HCT116 (cell line): ENCODE results near the gene RETREG1. TPM values are rescaled to one million over a fixed set of nuclear protein-coding genes. Genes with fewer than 3 reads are reported as not detected.
A peak's percentile ranks its signal among the peaks of the same experiment; 100 is the strongest.

Experiments used
- ATAC-seq: fragments of 200-7000 bp; cut with Tn5 transposase; 2 replicates; pipeline ENCODE4 v1.9.1; 2020; ENCODE audit warnings: mild to moderate bottlenecking, moderate library complexity
- BruUV-seq: library from RNA; stranded (reverse); fragments of 400-500 nt; replicated peaks from 2 replicates; lab custom pipeline; 2021; lab: Mats Ljungman, UMichigan
- CTCF ChIA-PET: fragments of 300-600 bp; sonication (Branson Sonifier 250); formaldehyde crosslinking; loops from one replicate; lab custom pipeline; 2021; ENCODE audit warnings: antibody characterized with exemption; lab: Charles Lee
- POLR2A ChIA-PET: fragments of 300-600, 350-600 bp; sonication (Branson Sonifier 250); formaldehyde crosslinking; loops from one replicate; lab custom pipeline; 2021; ENCODE audit warnings: antibody characterized with exemption; lab: Charles Lee
- RAD21 ChIA-PET, 2 experiments: fragments of 300-600 bp; sonication (Branson Sonifier 250); formaldehyde crosslinking; loops; one replicate each; lab custom pipeline; 2023; ENCODE audit warnings: low total read pairs in 2 of 2; ENCODE audit not compliant: uncharacterized antibody in 2 of 2, unreplicated experiment in 2 of 2, low non-redundant PET in 1 of 2; lab: Charles Lee
- DNase-seq: peaks from one replicate; pipeline ENCODE4 v3.0.0-alpha.2; 2010; ENCODE audit warnings: low read depth, low spot score
- H2AFZ ChIP-seq: fragments of 200-600 bp; shearing (Covaris generic), sonication (generic); 2 replicates; pipeline ENCODE4 v1.6.1; 2017; ENCODE audit warnings: low read depth, mixed run types, mixed read lengths, antibody characterized with exemption, low read length; ENCODE audit not compliant: poor library complexity, severe bottlenecking
- H3K27ac ChIP-seq: 2 replicates; pipeline ENCODE4 v1.5.1; 2012; ENCODE audit warnings: low read depth, low read length
- H3K27me3 ChIP-seq: fragments of 200-600 bp; sonication (generic); 2 replicates; pipeline ENCODE4 v1.6.1; 2016; ENCODE audit warnings: mixed run types, low read length, mixed read lengths; ENCODE audit not compliant: insufficient read depth
- H3K36me3 ChIP-seq, 2 experiments: fragments of 200-500 bp in 1 of 2; fragments of 200-600 bp in 1 of 2; sonication (Bioruptor generic) in 1 of 2; sonication (generic) in 1 of 2; 2 replicates each; pipeline versions ENCODE4 v1.5.1 to v1.6.1; 2014 to 2016; ENCODE audit warnings: low read length in 2 of 2, inconsistent platforms in 1 of 2, mixed read lengths in 1 of 2, mixed run types in 1 of 2; ENCODE audit not compliant: insufficient read depth in 2 of 2, control insufficient read depth in 1 of 2
- H3K4me1 ChIP-seq, 2 experiments: fragments of 200-600 bp in 1 of 2; sonication (generic) in 1 of 2; 2 replicates each; pipeline versions ENCODE4 v1.5.1 to v1.6.1; 2012 to 2017; ENCODE audit warnings: low read length in 2 of 2, inconsistent platforms in 1 of 2, mild to moderate bottlenecking in 1 of 2, mixed read lengths in 1 of 2, mixed run types in 1 of 2, moderate library complexity in 1 of 2; ENCODE audit not compliant: insufficient read depth in 2 of 2, control insufficient read depth in 1 of 2
- H3K4me2 ChIP-seq: fragments of 200-600 bp; sonication (generic); 2 replicates; pipeline ENCODE4 v1.6.1; 2017; ENCODE audit warnings: mixed run types, low read length, mixed read lengths
- H3K4me3 ChIP-seq, 2 experiments: fragments of 200-600 bp in 1 of 2; sonication (generic) in 1 of 2; replicated peaks in 1 of 2; 2 replicates each; pipeline ENCODE4 v1.5.1; 2011 to 2016; ENCODE audit warnings: low read length in 2 of 2, control low read depth in 1 of 2, low read depth in 1 of 2, mild to moderate bottlenecking in 1 of 2, mixed read lengths in 1 of 2, mixed run types in 1 of 2
- H3K79me2 ChIP-seq: fragments of 200-600 bp; sonication (generic); 2 replicates; pipeline ENCODE4 v1.6.1; 2017; ENCODE audit warnings: mild to moderate bottlenecking, mixed run types, low read length, moderate library complexity, mixed read lengths; ENCODE audit not compliant: insufficient read depth
- H3K9ac ChIP-seq: fragments of 200-600 bp; sonication (generic); 2 replicates; pipeline ENCODE4 v1.6.1; 2016; ENCODE audit warnings: low read length, mixed read lengths
- H3K9me2 ChIP-seq: fragments of 200-600 bp; sonication (generic), shearing (Covaris generic); 2 replicates; pipeline ENCODE4 v1.6.1; 2017; ENCODE audit warnings: mixed run types, mild to moderate bottlenecking, moderate library complexity; ENCODE audit not compliant: insufficient read depth
- H3K9me3 ChIP-seq, 2 experiments: fragments of 200-500 bp in 1 of 2; fragments of 200-600 bp in 1 of 2; sonication (Bioruptor generic) in 1 of 2; sonication (generic) in 1 of 2; 2 replicates each; pipeline ENCODE4 v1.6.1; 2014 to 2017; ENCODE audit warnings: low read length in 2 of 2, mixed read lengths in 2 of 2, inconsistent platforms in 1 of 2, low read depth in 1 of 2, mild to moderate bottlenecking in 1 of 2, mixed run types in 1 of 2, moderate library complexity in 1 of 2; ENCODE audit not compliant: control insufficient read depth in 1 of 2, insufficient read depth in 1 of 2
- H4K20me1 ChIP-seq: fragments of 200-600 bp; sonication (generic), shearing (Covaris generic); 2 replicates; pipeline ENCODE4 v1.6.1; 2017; ENCODE audit warnings: mixed run types, mild to moderate bottlenecking, moderate library complexity; ENCODE audit not compliant: insufficient read depth
- CTCF ChIP-seq, 3 experiments: fragments of 200-600 bp in 1 of 3; sonication (generic) in 1 of 3; IDR thresholded peaks in 2 of 3; conservative IDR thresholded peaks in 1 of 3; 2 replicates each; pipeline ENCODE4 v1.5.1; 2012 to 2017; ENCODE audit warnings: low read depth in 2 of 3, low read length in 2 of 3, antibody characterized with exemption in 1 of 3, borderline replicate concordance in 1 of 3, control low read depth in 1 of 3, mild to moderate bottlenecking in 1 of 3, mixed read lengths in 1 of 3, mixed run types in 1 of 3, moderate library complexity in 1 of 3; ENCODE audit not compliant: insufficient read depth in 1 of 3
- ELF1 ChIP-seq: IDR thresholded peaks from 2 replicates; pipeline ENCODE4 v1.6.1; 2012; ENCODE audit warnings: low read depth, borderline replicate concordance
- RAD21 ChIP-seq: IDR thresholded peaks from 2 replicates; pipeline ENCODE4 v1.6.1; 2012; ENCODE audit warnings: low read depth, mild to moderate bottlenecking
- ZNF274 ChIP-seq: fragments of 200-500 bp; sonication (Bioruptor generic); IDR thresholded peaks from 2 replicates; pipeline ENCODE4 v1.6.1; 2014; ENCODE audit warnings: mild to moderate bottlenecking, low read depth, low read length, inconsistent platforms
- intact Hi-C: fragments of 100-400 bp; cut with micrococcal nuclease; formaldehyde crosslinking; loops from 2 replicates; pipeline ENCODE4 v1.10.0; 2022
- total RNA-seq: library from RNA; stranded (reverse); gene quantifications from one replicate; pipeline ENCODE4 v1.2.1, GENCODE V29; 2021; ENCODE audit not compliant: unreplicated experiment

The RETREG1 gene
- total RNA-seq, 1 experiment from 2014 or later = 6.0 TPM

DNA sequence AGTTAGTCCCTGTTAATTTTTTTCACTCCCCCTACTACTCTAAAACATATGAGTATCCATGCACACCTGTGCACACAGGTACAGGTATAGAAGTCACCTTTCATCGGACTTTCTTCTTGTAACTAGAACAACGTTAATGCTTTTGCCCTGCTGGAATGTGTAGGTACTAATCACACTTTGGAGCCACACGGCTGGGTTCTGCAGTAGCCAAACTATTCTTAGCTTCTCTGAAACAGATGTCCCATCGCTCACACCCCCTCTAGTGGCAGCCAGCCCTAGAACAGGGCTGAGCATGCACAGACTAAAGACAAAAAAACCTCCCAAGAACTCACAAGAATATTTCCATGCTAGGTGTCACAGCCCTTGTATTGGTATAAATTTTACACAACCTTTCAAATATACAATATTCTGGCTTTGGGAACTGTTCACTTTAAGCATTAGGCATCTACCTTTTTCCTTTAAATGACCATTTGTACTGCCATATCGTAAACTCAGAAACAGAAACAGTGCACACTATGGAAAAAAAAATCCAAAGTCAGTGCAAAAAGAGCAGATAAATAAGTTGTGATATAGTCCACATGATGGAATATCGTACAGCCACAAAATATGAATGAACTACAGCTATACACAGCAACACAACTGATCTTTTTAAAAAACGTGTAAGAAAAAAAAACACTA, 64.0 kb downstream of the RETREG1 start:
- ChIA-PET RAD21 (interaction anchor here in 1 of 2 experiments (0.6 kb wide), 1 partner anchor 638 kb away, joined by 3 read pairs; no protein-coding TSS in a partner anchor), POLR2A (no interaction called here), CTCF (interaction anchor here (0.6 to 1.9 kb wide), 11 partner anchors 8 to 650 kb away, joined by 3 to 10 read pairs (median 3); no protein-coding TSS in a partner anchor)
- Histone ChIP-seq H3K4me1 (peaks cover 2 to 6% of the 10 kb centered on the region in 2 experiments; a peak in 1 of 4 replicates), H3K9me2 (no peaks in the 10 kb centered on the region), H2AFZ (no peak overlapping the region), H3K9ac (no peak overlapping the region), H3K36me3 (no peaks in the 10 kb centered on the region), H3K9me3 (no peaks in the 10 kb centered on the region), H3K79me2 (no peaks in the 10 kb centered on the region), H3K27ac (no peak overlapping the region), H4K20me1 (no peaks in the 10 kb centered on the region; the same call in 1 of the 2 replicates), H3K4me2 (no peak overlapping the region), H3K4me3 (no peak overlapping the region), H3K27me3 (no peaks in the 10 kb centered on the region)
- BruUV-seq = no TSS peak
- intact Hi-C loops = loop anchor here (5.0 kb wide), 1 partner anchor 649 kb away; no protein-coding TSS in a partner anchor
- TF ChIP-seq CTCF (IDR thresholded peaks at IDR 0.05 in 2 of 3, conservative IDR thresholded peaks at IDR 0.05 in 1 of 3; ENCODE audit: borderline replicate concordance in 1 of 3, insufficient read depth in 1 of 3, low read depth in 2 of 3, low read length in 2 of 3) = peak; percentile 41 to 96 (median 94); a peak in 5 of 6 replicates
- no peak for TF ChIP-seq ELF1
- TF ChIP-seq RAD21 = peak; percentile 30; the same call in 1 of the 2 replicates
- ATAC-seq (peak; percentile 96), DNase-seq (peak; percentile 49)

GRCh38 chr5:16551628-16552027, 65.2 kb downstream of the RETREG1 start:
- Histone ChIP-seq H3K9ac (no peak overlapping the region), H3K27ac (no peak overlapping the region), H3K27me3 (no peaks in the 10 kb centered on the region), H3K4me3 (no peak overlapping the region), H4K20me1 (no peaks in the 10 kb centered on the region), H3K9me3 (no peaks in the 10 kb centered on the region), H3K9me2 (no peaks in the 10 kb centered on the region), H3K36me3 (no peaks in the 10 kb centered on the region), H3K79me2 (no peaks in the 10 kb centered on the region), H2AFZ (no peak overlapping the region), H3K4me2 (no peak overlapping the region), H3K4me1 (peaks cover 2 to 6% of the 10 kb centered on the region in 2 experiments; a peak in 1 of 4 replicates)
- no peak for DNase-seq
- BruUV-seq = no TSS peak
- intact Hi-C loops = loop anchor here (5.0 kb wide), 1 partner anchor 651 kb away; no protein-coding TSS in a partner anchor
- ChIA-PET POLR2A (no interaction called here), RAD21 (no interaction called here), CTCF (interaction anchor here (0.7 to 1.9 kb wide), 5 partner anchors 11 to 651 kb away, joined by 3 to 10 read pairs (median 4); no protein-coding TSS in a partner anchor)
- ATAC-seq = no peak
- TF ChIP-seq ZNF274 = no peak
